ENCODE results near the gene MAGI2.

The MAGI2 gene

GRCh38 chr7:78734626-78735025, 718.8 kb downstream of the MAGI2 start:
- DNase-seq (ENCODE audit: low read depth in 2 of 2) = no peak

GRCh38 chr7:78720066-78720465, 733.4 kb downstream of the MAGI2 start:
- no peak for DNase-seq (ENCODE audit: low read depth in 2 of 2)

- no peak for DNase-seq (ENCODE audit: low read depth in 2 of 2)
These were observed 735.3 kb downstream of the MAGI2 start for GRCh38 chr7:78718212-78718611.

GRCh38 chr7:78716876-78717275, 736.6 kb downstream of the MAGI2 start:
- no peak for DNase-seq (ENCODE audit: low read depth in 2 of 2)

GRCh38 chr7:78714356-78714755, 739.1 kb downstream of the MAGI2 start:
- DNase-seq (ENCODE audit: low read depth in 2 of 2) = no peak

GRCh38 chr7:78712111-78712510, 741.4 kb downstream of the MAGI2 start:
- no peak for DNase-seq (ENCODE audit: low read depth in 2 of 2)

- no peak for DNase-seq (ENCODE audit: low read depth in 2 of 2)
These were observed 743.8 kb downstream of the MAGI2 start for GRCh38 chr7:78709658-78710057.

GRCh38 chr7:78704504-78704903, 749.0 kb downstream of the MAGI2 start:
- DNase-seq (ENCODE audit: low read depth in 2 of 2) = no peak

- DNase-seq (ENCODE audit: low read depth in 2 of 2) = peak; percentile 5 to 7
These were observed 750.1 kb downstream of the MAGI2 start for GRCh38 chr7:78703391-78703790.

- DNase-seq (ENCODE audit: low read depth in 2 of 2) = peak; percentile 96 to 97
These were observed 750.7 kb downstream of the MAGI2 start for GRCh38 chr7:78702770-78703169.

GRCh38 chr7:78695826-78696225, 757.6 kb downstream of the MAGI2 start:
- DNase-seq (ENCODE audit: low read depth in 2 of 2) = no peak

GRCh38 chr7:78691584-78691983, 761.9 kb downstream of the MAGI2 start:
- DNase-seq (ENCODE audit: low read depth in 2 of 2) = no peak

- peak; percentile 12 to 22 for DNase-seq (ENCODE audit: low read depth in 2 of 2)
These were observed 763.3 kb downstream of the MAGI2 start for GRCh38 chr7:78690174-78690573.

GRCh38 chr7:78688376-78688775, 765.1 kb downstream of the MAGI2 start:
- no peak for DNase-seq (ENCODE audit: low read depth in 2 of 2)

GRCh38 chr7:78686189-78686588, 767.3 kb downstream of the MAGI2 start:
- no peak for DNase-seq (ENCODE audit: low read depth in 2 of 2)

GRCh38 chr7:78684201-78684600, 769.3 kb downstream of the MAGI2 start:
- no peak for DNase-seq (ENCODE audit: low read depth in 2 of 2)

GRCh38 chr7:78683566-78683965, 769.9 kb downstream of the MAGI2 start:
- no peak for DNase-seq (ENCODE audit: low read depth in 2 of 2)

- no peak for DNase-seq (ENCODE audit: low read depth in 2 of 2)
These were observed 774.2 kb downstream of the MAGI2 start for GRCh38 chr7:78679112-78679876.

GRCh38 chr7:78677391-78677790, 776.1 kb downstream of the MAGI2 start:
- DNase-seq (ENCODE audit: low read depth in 2 of 2) = no peak

GRCh38 chr7:78675511-78675910, 778.0 kb downstream of the MAGI2 start:
- DNase-seq (ENCODE audit: low read depth in 2 of 2) = no peak

- DNase-seq (ENCODE audit: low read depth in 2 of 2) = no peak
These were observed 780.2 kb downstream of the MAGI2 start for GRCh38 chr7:78673272-78673671.

GRCh38 chr7:78662939-78663338, 790.5 kb downstream of the MAGI2 start:
- DNase-seq (ENCODE audit: low read depth in 2 of 2) = no peak

GRCh38 chr7:78649976-78650375, 803.5 kb downstream of the MAGI2 start:
- no peak for DNase-seq (ENCODE audit: low read depth in 2 of 2)

GRCh38 chr7:78649236-78649635, 804.2 kb downstream of the MAGI2 start:
- DNase-seq (ENCODE audit: low read depth in 2 of 2) = no peak

All from fibroblast of skin of left biceps (primary cell).